NCI-H2227 (cell line): ENCODE results near the gene CLEC2B.

Experiments
- DNase-seq: peaks from one replicate; lab custom pipeline; 2025; ENCODE audit not compliant: unreplicated experiment; lab: John Stamatoyannopoulos, UW

The CLEC2B gene

DNA sequence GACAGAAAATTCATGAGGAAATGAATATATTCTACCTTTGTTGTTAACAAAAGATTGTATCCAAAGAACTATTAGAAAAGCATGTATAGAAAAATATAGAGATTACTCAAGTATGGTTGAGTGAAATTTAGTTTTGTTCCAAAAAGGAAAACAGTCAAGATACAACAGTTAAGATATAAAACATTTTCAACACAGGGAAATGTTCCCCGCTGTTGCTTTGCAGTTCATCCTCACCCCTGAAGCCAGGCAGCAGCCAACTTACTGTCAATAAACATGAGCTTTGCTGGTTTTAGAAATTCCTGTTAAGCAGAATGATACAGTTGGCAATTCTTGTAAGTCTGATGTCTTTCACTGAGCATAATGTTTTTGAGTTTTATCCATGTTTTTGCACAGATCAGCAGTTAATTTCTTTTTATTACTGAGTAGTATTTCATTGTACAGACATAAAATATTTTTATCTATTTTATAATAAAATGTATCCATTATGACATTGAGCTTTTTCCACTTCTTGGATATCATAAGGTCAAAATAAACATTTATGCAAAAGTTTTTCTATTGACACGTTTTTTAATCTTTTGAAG, 1.2 kb upstream of the CLEC2B start:
- no peak for DNase-seq

DNA sequence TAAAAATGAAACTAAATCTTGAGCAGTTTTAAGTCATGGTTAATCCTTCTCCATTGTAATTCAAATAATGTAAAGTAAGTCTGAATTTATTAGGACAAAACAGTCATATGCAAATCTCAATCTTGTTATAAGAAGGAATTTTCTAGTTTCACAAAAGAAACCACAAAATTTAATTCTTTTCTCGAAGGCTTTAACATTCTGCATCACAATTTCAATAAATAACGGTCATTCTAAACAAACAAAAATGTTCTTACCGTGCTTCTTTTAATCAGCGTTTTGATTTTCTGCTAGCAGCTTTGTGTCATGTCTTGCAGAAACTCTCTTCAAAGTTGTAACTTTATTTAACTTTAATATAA, 225 bp downstream of the CLEC2B start:
- DNase-seq = no peak

DNA sequence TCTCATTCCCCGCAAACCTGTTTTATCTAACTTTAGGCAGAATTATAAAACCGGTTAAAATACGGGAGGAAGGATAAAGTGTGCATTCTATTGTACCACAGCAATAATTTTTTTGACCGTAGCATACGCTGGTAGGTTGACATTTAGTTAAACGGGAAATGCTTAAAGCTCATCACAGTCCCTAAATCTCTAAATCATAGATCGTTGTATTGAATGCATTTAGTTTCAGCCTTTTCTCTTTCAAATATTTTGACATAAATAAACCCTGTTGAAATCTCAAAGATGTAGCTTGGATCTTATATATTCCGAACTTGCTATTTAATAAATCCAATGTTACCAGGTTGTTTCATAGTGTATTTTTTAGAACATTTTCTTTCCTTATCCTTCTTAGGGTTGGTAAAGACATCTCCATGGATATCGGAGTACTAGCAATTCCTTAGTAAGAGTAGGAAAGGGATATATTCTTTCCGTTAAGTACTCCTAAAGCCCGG, 798 bp downstream of the CLEC2B start:
- no peak for DNase-seq

DNA sequence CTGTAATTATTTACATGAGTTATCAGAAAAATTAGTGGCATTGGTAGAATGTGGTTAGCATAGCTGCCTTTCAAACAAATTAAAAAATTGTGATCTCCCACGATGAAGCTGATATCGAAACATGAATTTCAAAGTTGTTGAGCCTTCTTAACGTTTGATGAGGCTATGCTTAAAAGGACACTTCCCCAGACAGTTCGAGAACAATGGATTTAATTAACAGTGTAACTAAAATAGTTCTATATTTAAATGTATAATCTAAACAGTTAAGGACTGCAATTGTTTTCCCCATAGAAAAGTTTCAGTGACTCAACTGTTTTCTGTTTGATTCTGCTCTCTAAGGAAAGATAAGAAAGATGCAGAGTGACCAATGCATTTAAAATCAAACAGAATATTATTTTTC, 1.6 kb downstream of the CLEC2B start:
- no peak for DNase-seq

DNA sequence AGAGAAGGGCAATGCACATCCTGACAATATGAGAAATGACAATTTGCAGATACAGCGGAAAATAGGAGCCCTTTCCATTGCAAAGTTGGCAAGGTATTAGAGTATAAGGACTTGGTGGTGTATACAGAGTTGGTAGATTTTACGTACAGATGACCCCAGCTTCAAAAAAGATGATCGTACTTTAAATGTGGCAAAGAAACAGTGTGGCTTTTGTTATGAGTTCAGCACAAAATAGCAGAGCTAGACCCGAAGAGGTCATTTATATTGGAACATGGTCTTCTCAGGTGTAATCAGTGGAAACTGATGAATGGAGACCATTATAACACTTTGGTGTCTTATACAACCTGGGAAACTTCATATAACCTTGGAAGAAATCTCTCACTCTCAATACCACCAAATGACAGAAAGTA, 2.3 kb downstream of the CLEC2B start:
- no peak for DNase-seq

DNA sequence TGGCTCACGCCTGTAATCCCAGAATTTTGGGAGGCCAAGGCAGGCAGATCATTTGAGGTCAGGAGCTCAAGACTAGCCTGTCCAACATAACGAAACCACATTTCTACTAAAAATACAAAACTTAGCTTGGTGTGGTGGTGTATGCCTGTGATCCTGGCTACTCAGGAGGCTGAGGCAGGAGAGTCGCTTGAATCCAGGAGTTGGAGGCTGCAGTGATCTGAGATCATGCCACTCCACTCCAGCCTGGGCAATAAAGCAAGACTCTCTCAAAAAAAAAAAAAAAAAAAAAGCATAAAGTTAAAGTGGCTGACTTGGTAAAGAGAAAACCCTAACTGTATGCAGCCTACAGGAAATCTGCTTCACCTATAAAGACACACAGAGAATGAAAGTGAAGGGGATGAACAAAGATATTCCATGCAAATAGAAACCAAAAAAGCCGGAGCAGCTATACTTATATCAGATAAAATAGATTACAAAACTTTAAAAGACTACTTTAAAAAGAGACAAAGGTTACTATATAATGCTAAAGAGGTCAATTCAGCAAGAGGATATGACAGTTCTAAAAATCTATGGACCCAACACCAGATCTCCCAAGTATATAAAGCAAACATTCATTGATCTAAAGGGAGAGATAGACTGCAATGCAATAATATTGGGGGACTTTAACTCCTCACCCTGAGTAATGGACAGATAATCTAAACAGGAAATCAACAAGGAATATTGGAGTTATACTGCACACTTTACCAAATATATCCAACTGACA, 4.1 kb downstream of the CLEC2B start:
- no peak for DNase-seq

DNA sequence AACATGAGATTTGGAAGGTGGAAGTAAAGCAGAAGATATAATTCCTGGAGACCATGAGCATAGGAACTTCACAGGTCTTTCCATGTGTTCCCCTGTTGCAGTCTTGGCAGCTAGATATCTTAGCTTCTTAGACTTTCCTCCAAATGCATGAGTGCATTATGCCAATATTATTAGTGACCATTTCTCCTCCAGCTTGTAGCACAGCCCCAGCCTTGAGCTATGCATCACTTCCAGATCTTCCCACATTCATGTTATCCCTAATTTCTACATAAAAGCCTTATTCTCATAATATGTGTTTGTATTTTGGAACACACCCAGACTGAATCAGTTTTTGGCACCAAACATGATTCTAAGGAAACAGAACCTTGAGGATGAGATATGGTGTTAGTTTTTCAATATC, 11.0 kb downstream of the CLEC2B start:
- no peak for DNase-seq

DNA sequence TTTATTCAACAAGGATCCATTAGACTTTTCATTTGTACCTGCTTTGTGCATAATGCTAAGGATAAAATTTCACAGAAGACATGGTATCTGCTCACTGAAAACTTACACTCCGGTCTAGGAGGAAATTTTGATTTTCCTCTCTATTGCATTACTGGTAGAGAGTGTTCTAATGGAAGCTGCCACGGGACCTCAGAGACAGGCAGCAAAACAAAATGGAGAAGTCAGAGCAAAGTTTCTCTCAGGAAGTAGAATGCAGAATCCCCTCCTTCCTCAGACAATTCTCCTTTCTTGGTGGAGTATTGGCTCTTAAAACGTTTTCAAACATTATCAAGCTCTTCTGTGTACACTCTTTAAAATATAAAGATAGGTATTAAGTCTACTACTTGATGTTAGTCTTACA, 12.3 kb downstream of the CLEC2B start:
- DNase-seq = no peak

DNA sequence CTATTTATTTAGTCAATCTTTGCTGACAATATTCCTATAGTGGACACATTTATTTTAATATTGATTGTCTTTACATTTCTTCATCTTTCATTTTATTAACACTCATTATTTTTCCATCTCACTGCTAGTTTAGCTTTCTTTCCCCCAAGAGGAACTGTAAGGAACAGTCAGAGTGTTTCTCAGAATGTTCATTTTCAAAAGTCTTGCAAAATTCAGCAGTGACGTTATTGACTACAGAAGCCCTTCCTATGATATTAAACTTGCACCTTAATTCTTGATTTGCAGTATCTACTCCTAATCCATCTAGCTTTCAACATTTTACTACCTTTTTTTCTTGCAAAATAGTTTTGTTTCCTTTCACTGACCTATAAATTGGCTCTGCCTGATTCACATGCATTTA, 13.0 kb downstream of the CLEC2B start:
- no peak for DNase-seq

DNA sequence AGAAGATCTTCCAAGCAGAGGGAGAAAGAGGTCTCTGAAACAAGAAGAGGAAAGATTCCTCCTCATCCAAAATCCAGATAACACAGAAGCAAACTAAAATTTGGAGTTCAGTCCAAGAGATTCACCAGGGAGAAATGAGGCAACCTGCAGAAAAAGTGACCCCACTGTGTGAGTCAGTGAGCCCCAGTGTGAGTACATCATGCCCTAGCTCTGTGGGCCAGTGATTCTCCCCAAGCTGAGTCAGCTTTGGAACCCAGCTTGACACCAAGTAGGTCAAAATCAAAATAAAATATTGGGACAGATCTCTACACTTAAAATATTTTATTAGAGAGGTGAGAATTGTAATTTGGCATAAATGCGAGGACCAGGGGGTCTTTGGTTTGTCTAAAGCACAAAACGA, 17.2 kb downstream of the CLEC2B start:
- DNase-seq = no peak

DNA sequence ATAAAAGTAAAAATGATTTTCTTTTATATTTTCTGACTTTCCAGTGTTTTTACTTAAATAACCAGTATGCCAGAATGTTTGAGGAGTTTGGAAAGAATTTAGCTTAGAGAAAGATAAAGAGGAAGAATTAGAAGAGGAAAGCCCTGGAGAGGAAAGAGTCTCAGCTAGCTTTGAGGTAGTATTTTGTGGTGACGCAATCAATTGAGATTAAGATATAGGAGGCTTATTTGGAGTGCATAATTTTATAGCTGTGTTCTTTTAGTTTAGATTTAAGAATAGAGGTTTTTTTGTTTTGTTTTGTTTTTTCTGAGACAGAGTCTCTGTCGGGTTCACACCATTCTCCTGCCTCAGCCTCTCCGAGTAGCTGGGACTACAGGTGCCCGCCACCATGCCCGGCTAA, 18.1 kb downstream of the CLEC2B start:
- DNase-seq = no peak

DNA sequence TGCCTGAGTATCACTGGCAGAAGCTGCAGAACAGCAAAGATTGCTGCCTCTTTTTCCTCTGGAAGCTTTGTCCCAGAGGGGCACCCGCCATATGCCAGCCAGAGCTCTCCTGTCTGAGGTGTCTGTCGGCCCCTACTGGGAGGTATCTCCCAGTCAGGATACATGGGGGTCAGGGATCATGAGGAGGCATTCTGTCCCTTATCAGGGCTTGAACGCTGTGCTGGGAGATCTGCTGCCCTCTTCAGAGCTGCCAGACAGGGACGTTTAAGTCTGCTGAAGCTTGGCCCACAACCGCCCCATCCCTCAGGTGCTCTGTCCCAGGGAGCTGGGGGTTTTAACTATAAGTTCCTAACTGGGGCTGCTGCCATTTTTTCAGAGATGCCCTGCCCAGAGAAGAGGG, 20.3 kb downstream of the CLEC2B start:
- no peak for DNase-seq

DNA sequence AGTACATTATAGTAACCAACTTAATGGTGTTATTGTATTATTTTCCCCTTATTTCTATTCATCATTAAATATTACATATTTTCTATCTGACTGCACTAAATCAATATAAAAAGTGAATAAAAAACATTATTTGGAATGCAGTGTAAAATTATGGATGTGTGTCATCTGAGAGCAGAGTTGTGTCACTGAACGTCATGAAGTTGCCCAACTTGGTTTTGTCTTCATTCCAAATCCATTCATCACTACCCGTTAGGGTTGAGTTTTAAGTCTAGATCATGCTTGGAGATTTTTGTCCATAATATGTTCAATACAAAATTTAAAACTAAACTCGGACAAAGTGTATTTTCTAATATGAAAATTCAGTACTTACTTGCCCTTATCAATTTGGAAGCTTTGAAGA, 25.7 kb downstream of the CLEC2B start:
- DNase-seq = no peak

DNA sequence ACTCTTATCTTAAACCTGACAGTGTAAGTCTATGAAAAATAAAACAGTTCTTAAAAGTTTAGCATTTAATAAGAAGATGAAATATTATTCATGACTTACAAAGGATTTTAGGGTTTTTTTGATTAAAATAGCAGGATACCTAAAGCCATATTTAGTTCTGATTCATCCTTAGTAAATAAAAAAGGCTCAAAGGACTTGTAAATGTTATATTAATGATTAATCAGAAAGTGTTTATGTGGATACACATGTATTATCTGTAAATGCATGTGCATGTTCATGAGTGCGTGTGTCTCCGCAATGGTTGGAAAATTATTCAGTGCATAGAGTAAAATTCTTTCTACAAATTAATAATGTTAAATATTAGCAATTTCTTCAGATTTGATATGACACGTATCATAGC, 37.4 kb downstream of the CLEC2B start:
- DNase-seq = no peak

DNA sequence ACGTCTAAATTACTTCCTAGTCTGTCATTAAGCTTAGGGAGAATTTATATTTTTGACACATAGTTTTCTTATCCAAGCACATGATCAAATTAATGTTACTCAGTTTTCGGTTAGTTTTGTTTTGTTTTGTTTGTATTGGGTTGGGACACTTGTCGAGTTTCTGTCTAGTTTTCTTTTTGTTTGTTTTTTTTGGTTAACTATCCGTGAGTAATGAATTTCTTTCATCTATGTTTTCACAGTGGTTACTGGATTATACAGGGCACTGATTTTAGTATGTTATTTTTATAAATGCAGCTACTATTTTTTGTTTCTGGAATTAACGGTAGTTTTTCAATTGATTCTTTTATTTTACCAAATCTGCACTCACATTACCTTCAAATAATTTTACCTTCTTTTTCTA, 39.2 kb downstream of the CLEC2B start:
- DNase-seq = no peak

DNA sequence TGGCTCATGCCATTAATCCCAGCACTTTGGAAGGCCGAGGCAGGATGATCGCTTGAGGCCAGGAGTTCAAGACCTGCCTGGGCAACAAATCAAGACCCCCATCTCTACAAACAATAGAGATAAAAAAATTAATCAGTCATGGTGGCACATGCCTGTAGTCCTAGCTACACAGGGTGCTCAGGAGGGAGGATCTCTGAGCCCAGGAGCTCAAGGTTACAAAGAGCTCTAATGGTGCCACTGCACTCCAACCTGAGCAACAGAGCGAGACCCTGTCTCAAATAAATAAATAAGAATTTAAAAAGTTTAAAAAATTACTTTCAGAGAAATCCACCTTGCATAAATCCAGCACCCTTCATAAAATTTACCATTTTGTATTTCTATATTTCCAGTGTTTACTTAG, 39.7 kb downstream of the CLEC2B start:
- DNase-seq = no peak

DNA sequence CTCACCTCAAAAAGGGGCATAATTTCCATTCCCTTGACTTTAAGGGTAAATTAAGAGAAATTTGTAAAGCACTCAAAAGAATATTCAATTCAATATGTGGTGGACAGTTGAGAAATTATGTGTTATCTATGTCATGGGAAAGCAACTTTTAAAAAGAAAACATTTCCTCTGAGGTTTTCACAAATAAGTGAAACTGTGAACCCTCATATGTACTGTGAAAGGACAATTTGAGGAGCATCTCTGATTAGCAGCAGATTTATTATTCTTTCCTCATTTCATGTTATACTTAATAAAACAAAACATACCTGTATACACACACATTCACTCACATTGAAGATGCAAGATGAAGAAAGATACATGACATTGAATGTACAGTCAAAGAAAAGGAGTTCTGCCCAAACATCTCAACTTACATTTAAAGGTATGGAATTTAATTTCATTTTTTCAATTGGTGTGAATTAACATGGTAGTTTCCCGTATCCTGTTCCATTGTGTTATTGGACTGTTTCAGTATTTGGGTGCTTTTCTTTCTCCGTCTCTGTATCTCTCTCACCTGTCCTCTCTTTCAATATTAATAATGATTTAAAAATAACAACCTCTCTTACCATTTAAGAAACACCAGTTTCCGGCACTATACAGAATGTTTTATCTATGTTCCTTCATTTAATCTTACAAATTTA, 41.8 kb downstream of the CLEC2B start, which contains the start of gene KLRF1:
Gene KLRF1, plus strand, starts transcription at position 273 of the 680 bp plus-strand sequence. Its CDS starts 64 bp downstream, at position 337.
- no peak for DNase-seq

DNA sequence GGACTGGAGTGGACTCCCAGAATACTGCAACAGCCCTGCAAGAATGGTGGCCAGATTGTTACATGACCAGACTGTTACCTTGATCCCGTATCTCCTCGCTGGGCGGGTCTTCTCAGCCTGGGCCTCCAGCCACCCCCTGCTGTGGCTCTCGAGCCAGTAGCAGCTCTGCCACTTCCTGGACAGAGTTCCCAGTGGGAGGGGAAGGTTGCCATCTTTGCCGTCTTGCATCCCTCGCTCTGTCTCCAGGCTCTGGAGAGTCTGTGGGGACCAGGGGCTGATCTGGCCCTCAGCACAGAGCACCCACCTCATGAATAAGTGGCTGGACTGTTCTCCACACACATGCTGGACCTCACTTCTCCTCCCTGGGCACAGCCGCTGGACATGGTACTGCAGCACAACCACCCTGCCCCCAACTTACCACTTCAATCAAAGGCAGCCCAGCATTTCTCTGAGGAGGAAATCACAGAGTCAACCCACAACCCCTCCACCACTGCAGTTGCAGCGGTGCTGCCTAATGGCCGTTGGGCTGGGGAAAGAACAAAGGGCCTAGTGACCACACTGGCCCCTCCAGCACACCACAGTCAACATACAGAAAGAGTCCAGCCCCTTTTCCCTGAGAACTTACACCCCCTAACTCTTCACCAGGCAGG, 48.7 kb downstream of the CLEC2B start:
- DNase-seq = no peak

DNA sequence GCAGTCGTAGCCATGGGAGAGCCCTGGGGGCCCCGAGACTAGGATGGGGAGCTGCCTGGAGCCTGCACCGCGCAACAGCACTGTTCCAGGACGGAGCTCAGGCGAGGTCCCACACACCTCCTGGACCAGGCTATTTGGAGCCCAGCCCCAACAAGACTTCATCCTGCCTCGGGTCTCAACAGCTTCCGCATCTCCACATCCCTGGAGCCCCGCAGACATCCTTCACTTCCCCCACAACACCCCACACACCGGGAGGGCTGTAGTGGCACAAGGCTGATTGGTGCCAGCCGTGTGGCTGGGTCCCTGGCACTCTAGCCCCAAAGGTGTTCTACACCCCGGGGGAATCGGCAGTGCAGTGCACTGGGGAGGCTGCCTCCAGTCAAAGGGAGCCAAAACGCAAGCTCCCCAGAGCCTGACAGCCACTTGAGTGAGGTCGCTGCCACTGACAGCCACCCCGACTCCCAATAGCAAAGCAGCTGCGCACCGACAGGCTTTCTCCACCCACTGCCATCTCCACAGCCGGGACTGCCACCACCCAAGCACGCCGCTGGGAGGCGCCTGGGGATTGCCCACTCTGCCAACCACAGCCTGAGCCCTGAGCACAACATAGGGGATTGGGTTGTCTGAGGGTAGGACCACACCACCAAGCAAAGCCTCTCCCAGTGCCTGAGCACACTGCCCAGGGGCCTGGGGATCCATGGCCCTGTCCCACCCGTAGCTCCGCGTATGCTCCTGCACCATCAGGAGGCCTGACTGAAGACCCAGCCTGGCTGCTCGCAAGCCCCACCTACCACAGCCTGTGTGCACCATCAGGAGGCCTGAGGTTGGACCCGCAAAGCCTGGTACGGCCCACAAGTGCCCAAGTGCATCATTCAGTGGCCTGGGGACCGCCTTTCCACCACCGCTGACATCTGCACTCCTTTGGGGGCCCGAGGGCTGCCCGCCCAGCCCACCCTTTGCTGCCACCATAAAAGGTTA, 55.0 kb downstream of the CLEC2B start:
- no peak for DNase-seq

DNA sequence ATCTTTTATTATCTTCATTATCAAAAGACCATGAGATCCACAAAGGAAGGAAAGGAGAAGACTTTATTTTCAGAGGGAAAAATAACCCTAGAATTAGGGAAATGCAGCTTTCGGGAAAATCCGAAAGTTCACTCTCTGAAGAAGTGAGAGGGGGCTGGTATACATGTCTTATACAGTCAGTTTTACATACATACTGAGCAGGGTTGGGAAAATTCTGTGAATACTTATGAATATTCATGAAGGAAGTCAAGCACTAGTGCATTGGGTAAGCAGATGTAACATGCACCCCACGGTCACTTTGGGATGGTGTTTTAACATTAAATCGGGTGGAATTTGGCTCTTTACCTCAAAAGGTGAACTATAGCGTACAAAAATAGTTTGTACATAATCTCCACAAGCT, 57.5 kb downstream of the CLEC2B start:
- DNase-seq = no peak

DNA sequence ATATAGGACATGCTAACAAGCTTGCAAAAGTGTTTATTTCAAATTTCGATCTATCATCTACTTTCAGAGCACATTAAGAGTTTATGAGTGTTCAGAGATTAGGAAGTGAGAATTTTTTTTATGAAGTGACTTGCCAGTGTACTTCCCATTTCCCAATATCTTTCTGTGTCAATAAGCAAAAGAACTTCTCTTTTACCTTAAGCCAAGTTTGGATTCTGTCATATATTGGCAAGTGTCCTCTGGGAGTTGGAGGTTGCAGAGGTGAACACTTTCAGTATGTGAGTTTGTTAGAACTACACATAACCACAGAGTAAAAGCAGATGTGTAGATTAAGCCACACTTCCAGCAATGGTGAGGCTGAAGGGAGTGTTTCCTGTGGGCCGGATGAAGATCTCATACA, 58.5 kb downstream of the CLEC2B start:
- DNase-seq = no peak
